ENCODE results near the gene TFB2M.
"Not testable (repeated sequence)": the region's sequence is repeated elsewhere in the genome, so short reads cannot be mapped to it uniquely, and the experiment has no call there.

The TFB2M gene

DNA sequence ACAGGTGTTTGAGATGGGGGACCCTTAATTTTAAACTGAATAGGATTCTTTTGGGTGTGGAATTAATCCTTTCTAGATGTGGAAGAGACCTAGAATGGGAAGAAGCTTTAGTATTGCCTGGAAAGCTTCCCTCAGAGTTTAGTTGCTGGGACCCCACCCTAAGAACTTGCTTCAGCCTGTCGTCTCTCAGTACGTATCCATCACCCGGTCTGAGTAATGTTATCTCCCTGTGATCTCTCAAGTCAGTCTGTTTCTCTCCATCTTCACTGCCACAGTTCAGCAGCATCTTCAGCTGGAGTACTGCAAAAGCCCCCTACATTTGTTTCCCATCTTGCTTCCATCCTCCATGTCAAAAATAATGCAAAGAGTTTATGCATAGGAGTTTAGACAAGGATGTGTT, 29.1 kb upstream of the TFB2M start:
- Histone ChIP-seq H3K4me1 (ENCODE audit: control insufficient read depth, low read depth, low read length) (no peaks in the 10 kb centered on the region), H3K27ac (ENCODE audit: low read length) (no peak overlapping the region), H3K9ac (ENCODE audit: low read length) (no peak overlapping the region), H3K4me3 (ENCODE audit: low read length) (no peak overlapping the region), H3K9me3 (ENCODE audit: control insufficient read depth, low read depth, low read length) (no peaks in the 10 kb centered on the region), H3K27me3 (ENCODE audit: control insufficient read depth, insufficient read depth, low read length) (no peaks in the 10 kb centered on the region), H3K36me3 (ENCODE audit: control insufficient read depth, low read depth, low read length) (peaks cover 4% of the 10 kb centered on the region)

- Histone ChIP-seq H3K36me3 (ENCODE audit: control insufficient read depth, low read depth, low read length) (peaks cover 4% of the 10 kb centered on the region), H3K27ac (ENCODE audit: low read length) (no peak overlapping the region), H3K4me3 (ENCODE audit: low read length) (no peak overlapping the region), H3K9ac (ENCODE audit: low read length) (no peak overlapping the region), H3K4me1 (ENCODE audit: control insufficient read depth, low read depth, low read length) (no peaks in the 10 kb centered on the region), H3K27me3 (ENCODE audit: control insufficient read depth, insufficient read depth, low read length) (no peaks in the 10 kb centered on the region), H3K9me3 (ENCODE audit: control insufficient read depth, low read depth, low read length) (no peaks in the 10 kb centered on the region)
Measured at GRCh38 chr1:246592695-246593094, 26.6 kb upstream of the TFB2M start.

GRCh38 chr1:246591958-246592357, 25.9 kb upstream of the TFB2M start:
- no peak overlapping the region for H3K9ac ChIP-seq (ENCODE audit: low read length)
- no peaks in the 10 kb centered on the region for H3K9me3 ChIP-seq (ENCODE audit: control insufficient read depth, low read depth, low read length)
- peaks cover 4% of the 10 kb centered on the region for H3K36me3 ChIP-seq (ENCODE audit: control insufficient read depth, low read depth, low read length)
- H3K4me1 ChIP-seq (ENCODE audit: control insufficient read depth, low read depth, low read length): no peaks in the 10 kb centered on the region
- no peak overlapping the region for H3K27ac ChIP-seq (ENCODE audit: low read length)
- H3K4me3 ChIP-seq (ENCODE audit: low read length): no peak overlapping the region
- H3K27me3 ChIP-seq (ENCODE audit: control insufficient read depth, insufficient read depth, low read length): no peaks in the 10 kb centered on the region

GRCh38 chr1:246591504-246591903, 25.4 kb upstream of the TFB2M start:
- Histone ChIP-seq H3K27ac (ENCODE audit: low read length) (no peak overlapping the region), H3K27me3 (ENCODE audit: control insufficient read depth, insufficient read depth, low read length) (no peaks in the 10 kb centered on the region), H3K4me3 (ENCODE audit: low read length) (no peak overlapping the region), H3K9ac (ENCODE audit: low read length) (no peak overlapping the region), H3K36me3 (ENCODE audit: control insufficient read depth, low read depth, low read length) (peaks cover 4% of the 10 kb centered on the region), H3K9me3 (ENCODE audit: control insufficient read depth, low read depth, low read length) (no peaks in the 10 kb centered on the region), H3K4me1 (ENCODE audit: control insufficient read depth, low read depth, low read length) (no peaks in the 10 kb centered on the region)

DNA sequence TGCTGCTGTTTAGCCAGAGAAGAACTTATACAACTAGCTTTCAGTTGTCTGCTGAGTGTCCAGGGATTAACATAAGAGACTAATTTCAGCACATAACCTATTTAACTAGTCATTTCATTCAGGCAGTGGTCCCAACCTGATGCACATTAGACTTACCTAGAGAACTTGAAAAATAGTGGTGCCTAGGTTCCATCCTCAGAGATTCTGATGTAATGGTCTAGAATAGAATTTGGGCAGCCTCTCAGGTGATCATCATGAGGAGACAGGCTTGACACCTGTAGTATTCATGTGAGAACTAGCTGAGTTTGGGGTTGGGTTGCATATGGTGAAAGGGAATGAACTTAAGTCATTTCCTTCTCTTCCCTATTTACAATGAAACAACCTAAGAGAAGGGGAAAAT, 25.0 kb upstream of the TFB2M start:
- Histone ChIP-seq H3K4me3 (ENCODE audit: low read length) (no peak overlapping the region), H3K27ac (ENCODE audit: low read length) (no peak overlapping the region), H3K27me3 (ENCODE audit: control insufficient read depth, insufficient read depth, low read length) (no peaks in the 10 kb centered on the region), H3K9me3 (ENCODE audit: control insufficient read depth, low read depth, low read length) (no peaks in the 10 kb centered on the region), H3K9ac (ENCODE audit: low read length) (no peak overlapping the region), H3K4me1 (ENCODE audit: control insufficient read depth, low read depth, low read length) (no peaks in the 10 kb centered on the region), H3K36me3 (ENCODE audit: control insufficient read depth, low read depth, low read length) (peaks cover 4% of the 10 kb centered on the region)

GRCh38 chr1:246589919-246590318, 23.9 kb upstream of the TFB2M start:
- H3K4me1 ChIP-seq (ENCODE audit: control insufficient read depth, low read depth, low read length); H3K36me3 ChIP-seq (ENCODE audit: control insufficient read depth, low read depth, low read length); H3K27ac ChIP-seq (ENCODE audit: low read length); H3K27me3 ChIP-seq (ENCODE audit: control insufficient read depth, insufficient read depth, low read length); H3K9ac ChIP-seq (ENCODE audit: low read length); H3K4me3 ChIP-seq (ENCODE audit: low read length); H3K9me3 ChIP-seq (ENCODE audit: control insufficient read depth, low read depth, low read length): not testable (repeated sequence)

- Histone ChIP-seq H3K9me3 (ENCODE audit: control insufficient read depth, low read depth, low read length) (no peaks in the 10 kb centered on the region), H3K9ac (ENCODE audit: low read length) (no peak overlapping the region), H3K4me1 (ENCODE audit: control insufficient read depth, low read depth, low read length) (no peaks in the 10 kb centered on the region), H3K27me3 (ENCODE audit: control insufficient read depth, insufficient read depth, low read length) (no peaks in the 10 kb centered on the region), H3K36me3 (ENCODE audit: control insufficient read depth, low read depth, low read length) (peaks cover 4% of the 10 kb centered on the region), H3K27ac (ENCODE audit: low read length) (no peak overlapping the region), H3K4me3 (ENCODE audit: low read length) (no peak overlapping the region)
Measured at GRCh38 chr1:246588159-246588721, 22.2 kb upstream of the TFB2M start.

DNA sequence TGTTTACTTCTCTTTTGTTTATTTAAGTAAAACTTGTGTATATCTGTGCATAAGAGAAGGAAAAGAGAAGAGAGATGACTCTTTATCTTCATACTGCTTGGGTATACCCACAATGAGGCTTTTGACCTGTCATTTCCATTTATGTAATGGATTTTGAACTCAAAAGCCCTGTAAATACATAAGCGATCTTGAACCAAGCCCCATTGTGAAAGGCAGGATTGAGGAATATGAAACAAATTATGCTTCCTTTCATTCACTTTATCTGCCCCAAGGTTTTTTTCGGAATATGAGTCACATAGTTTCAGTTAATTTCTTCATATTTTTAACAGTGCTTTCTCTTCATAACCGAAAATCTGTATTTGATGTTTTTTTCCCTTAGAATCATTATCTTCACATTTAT, 21.5 kb upstream of the TFB2M start:
- H3K4me1 ChIP-seq (ENCODE audit: control insufficient read depth, low read depth, low read length): no peaks in the 10 kb centered on the region
- H3K9ac ChIP-seq (ENCODE audit: low read length): no peak overlapping the region
- H3K36me3 ChIP-seq (ENCODE audit: control insufficient read depth, low read depth, low read length): peaks cover 4% of the 10 kb centered on the region
- H3K4me3 ChIP-seq (ENCODE audit: low read length): no peak overlapping the region
- no peak overlapping the region for H3K27ac ChIP-seq (ENCODE audit: low read length)
- no peaks in the 10 kb centered on the region for H3K9me3 ChIP-seq (ENCODE audit: control insufficient read depth, low read depth, low read length)
- H3K27me3 ChIP-seq (ENCODE audit: control insufficient read depth, insufficient read depth, low read length): no peaks in the 10 kb centered on the region

GRCh38 chr1:246587032-246587431, 21.0 kb upstream of the TFB2M start:
- Histone ChIP-seq H3K4me1 (ENCODE audit: control insufficient read depth, low read depth, low read length) (no peaks in the 10 kb centered on the region), H3K4me3 (ENCODE audit: low read length) (no peak overlapping the region), H3K27me3 (ENCODE audit: control insufficient read depth, insufficient read depth, low read length) (no peaks in the 10 kb centered on the region), H3K9ac (ENCODE audit: low read length) (no peak overlapping the region), H3K36me3 (ENCODE audit: control insufficient read depth, low read depth, low read length) (peaks cover 3% of the 10 kb centered on the region), H3K9me3 (ENCODE audit: control insufficient read depth, low read depth, low read length) (no peaks in the 10 kb centered on the region), H3K27ac (ENCODE audit: low read length) (no peak overlapping the region)

GRCh38 chr1:246583448-246584185, 17.6 kb upstream of the TFB2M start:
- no peaks in the 10 kb centered on the region for H3K9me3 ChIP-seq (ENCODE audit: control insufficient read depth, low read depth, low read length)
- H3K4me1 ChIP-seq (ENCODE audit: control insufficient read depth, low read depth, low read length): no peaks in the 10 kb centered on the region
- H3K9ac ChIP-seq (ENCODE audit: low read length): no peak overlapping the region
- H3K27me3 ChIP-seq (ENCODE audit: control insufficient read depth, insufficient read depth, low read length): no peaks in the 10 kb centered on the region
- no peaks in the 10 kb centered on the region for H3K36me3 ChIP-seq (ENCODE audit: control insufficient read depth, low read depth, low read length)
- H3K27ac ChIP-seq (ENCODE audit: low read length): no peak overlapping the region
- no peak overlapping the region for H3K4me3 ChIP-seq (ENCODE audit: low read length)

DNA sequence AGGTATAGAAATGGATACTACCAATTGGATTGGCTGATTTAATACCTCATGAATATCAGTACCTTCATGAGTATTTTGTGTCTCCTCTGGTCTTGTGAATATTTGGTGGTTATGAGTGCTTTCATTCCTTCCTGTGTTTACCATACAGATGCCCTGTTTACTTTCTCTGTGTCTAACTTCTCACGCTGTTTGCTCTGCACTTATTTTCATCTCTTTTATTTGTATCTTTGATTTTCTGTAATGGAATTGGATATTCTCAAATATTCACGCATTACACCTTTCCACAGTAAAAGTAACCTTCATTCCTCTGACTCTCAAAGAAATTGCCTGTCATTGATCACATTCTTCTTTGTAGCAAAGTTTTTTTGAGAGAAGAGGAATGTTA, 17.0 kb upstream of the TFB2M start:
- no peaks in the 10 kb centered on the region for H3K27me3 ChIP-seq (ENCODE audit: control insufficient read depth, insufficient read depth, low read length)
- H3K36me3 ChIP-seq (ENCODE audit: control insufficient read depth, low read depth, low read length): no peaks in the 10 kb centered on the region
- no peak overlapping the region for H3K4me3 ChIP-seq (ENCODE audit: low read length)
- H3K4me1 ChIP-seq (ENCODE audit: control insufficient read depth, low read depth, low read length): no peaks in the 10 kb centered on the region
- no peak overlapping the region for H3K9ac ChIP-seq (ENCODE audit: low read length)
- H3K27ac ChIP-seq (ENCODE audit: low read length): no peak overlapping the region
- H3K9me3 ChIP-seq (ENCODE audit: control insufficient read depth, low read depth, low read length): no peaks in the 10 kb centered on the region
